Choroid plexus epithelial cell (primary cell): ENCODE measurements around the gene RELL1.

ENCODE experiments used
- DNase-seq: peaks from one replicate; pipeline ENCODE4 v3.0.0-alpha.2; 2010; ENCODE audit warnings: low read depth
- H3K4me3 ChIP-seq: 2 replicates; pipeline ENCODE4 v1.5.1; 2011; ENCODE audit warnings: low read depth, mild to moderate bottlenecking, control low read depth, low read length, moderate library complexity
- TF ChIP-seq, protein P1 (sequence below): conservative IDR thresholded peaks from 2 replicates; pipeline ENCODE4 v1.5.1; 2011; ENCODE audit warnings: low read depth, mild to moderate bottlenecking, control low read depth, inconsistent platforms, low read length, moderate library complexity

Gene RELL1

DNA sequence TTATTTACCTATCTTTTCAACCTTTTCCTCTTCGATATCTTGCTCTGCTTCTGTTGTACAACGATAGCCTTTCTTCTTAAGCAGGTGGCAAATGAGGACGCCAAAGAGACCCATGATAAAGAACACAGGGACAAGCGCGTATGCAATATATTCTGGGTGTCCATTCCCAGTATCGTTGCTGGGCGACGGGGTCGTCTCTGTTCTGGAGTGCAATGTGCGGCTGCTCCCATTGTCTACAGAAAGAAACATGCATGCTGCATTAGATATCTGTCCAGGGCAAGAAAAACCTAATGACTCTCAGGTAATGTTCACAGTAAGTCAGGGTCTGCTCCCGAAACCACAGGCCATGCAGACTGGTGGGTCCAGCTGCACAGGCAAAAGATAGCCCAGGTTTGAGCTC is 36.9 kb downstream of the RELL1 start:
- TF ChIP-seq, protein P1, sequence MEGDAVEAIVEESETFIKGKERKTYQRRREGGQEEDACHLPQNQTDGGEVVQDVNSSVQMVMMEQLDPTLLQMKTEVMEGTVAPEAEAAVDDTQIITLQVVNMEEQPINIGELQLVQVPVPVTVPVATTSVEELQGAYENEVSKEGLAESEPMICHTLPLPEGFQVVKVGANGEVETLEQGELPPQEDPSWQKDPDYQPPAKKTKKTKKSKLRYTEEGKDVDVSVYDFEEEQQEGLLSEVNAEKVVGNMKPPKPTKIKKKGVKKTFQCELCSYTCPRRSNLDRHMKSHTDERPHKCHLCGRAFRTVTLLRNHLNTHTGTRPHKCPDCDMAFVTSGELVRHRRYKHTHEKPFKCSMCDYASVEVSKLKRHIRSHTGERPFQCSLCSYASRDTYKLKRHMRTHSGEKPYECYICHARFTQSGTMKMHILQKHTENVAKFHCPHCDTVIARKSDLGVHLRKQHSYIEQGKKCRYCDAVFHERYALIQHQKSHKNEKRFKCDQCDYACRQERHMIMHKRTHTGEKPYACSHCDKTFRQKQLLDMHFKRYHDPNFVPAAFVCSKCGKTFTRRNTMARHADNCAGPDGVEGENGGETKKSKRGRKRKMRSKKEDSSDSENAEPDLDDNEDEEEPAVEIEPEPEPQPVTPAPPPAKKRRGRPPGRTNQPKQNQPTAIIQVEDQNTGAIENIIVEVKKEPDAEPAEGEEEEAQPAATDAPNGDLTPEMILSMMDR: no peak
- no peak overlapping the region for H3K4me3 ChIP-seq
- no peak for DNase-seq

DNA sequence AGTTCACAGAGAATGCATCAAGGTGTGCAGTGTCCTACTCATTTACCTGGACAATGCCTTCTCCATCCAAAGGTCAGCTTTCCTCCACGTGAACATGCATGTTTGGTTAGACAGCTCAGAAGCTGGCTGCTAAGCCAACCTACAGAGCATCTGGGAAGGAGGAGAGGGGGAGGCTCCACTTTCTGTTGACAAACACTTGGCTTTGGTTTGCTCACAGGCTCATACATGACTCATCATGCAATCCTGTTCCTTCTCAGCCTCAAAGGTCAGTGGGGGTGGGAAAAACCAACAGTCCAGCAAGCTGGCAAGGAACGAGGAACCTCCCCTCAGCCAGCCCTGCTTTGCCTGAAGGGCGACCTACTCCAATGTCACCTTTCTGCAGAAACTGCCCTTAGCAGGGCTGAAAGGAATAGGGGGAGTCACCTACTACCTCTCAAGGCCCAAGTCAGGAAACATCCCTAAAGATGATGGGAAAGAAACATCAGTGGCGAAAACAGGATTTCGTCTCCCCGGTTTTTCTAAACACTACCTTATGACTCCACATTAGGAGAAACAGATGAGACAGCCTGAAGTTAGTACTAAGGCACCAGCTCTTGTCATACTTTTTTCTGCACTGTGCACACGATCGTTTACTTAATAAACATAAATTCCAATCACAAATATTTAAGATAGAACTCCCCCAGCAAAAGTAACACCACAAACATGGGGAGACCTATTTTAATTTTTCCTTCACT is 37.9 kb downstream of the RELL1 start:
- peak; percentile 97 for DNase-seq
- TF ChIP-seq, protein P1: no peak
- peak overlapping the region; percentile 18 for H3K4me3 ChIP-seq

DNA sequence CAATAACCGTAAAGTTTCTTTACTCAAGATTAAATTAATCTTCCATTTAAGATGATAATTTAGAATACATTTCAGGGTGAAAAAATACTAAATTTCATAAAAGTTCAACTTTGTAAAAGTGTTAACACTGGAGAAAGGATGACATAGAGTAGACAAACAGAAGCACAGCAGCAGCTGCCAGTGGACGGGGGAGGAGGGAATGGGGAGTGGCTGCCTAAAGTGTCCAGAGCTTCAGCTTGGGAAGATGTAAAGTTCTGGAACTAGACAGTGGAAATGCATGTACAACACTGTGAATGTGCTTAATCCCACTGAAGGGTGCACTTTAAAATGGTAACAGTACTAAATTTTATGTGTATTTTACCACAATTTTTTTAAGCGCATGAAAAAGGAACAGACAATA is 39.9 kb downstream of the RELL1 start:
- TF ChIP-seq, protein P1: no peak
- no peak for DNase-seq
- no peak overlapping the region for H3K4me3 ChIP-seq

DNA sequence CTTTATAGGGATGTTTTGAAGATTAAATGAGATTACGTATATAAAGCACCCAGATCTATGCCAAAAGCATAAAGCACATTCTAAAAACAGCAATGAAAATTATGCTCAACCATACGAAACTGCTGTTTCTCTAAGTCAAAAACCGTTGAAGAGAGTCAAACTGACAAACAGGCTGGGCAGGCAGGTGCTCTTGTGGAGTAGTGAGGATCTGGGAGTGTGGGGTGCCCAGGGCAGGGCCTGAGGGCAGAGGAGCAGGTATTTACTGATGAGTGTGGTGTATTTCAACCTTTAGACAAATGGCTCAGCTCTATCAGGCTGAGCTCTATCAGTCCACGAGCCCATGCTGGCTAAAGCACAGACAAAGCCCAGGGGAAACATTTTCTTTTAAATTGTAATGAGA is 40.4 kb downstream of the RELL1 start:
- TF ChIP-seq, protein P1: no peak
- H3K4me3 ChIP-seq: no peak overlapping the region
- no peak for DNase-seq

DNA sequence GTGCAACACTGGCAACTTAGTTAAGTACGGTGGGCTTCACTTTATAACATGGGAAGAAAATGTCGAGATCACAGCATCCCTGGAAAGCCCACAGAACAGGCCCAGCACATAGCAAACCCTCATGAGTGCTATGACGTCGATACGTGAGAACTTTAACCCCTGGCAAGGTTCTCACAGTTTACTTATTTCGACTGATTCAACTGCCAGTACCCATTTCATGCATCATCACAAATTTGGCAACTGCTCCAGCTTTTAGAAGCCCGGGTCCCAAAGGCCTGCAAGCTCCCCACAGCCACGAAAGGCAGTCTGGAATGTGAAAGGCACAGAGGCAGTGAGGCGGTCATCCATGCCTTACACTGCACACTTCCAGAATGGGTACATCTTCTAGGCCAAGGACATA is 41.2 kb downstream of the RELL1 start:
- DNase-seq: peak; percentile 55
- TF ChIP-seq, protein P1: no peak
- no peak overlapping the region for H3K4me3 ChIP-seq

DNA sequence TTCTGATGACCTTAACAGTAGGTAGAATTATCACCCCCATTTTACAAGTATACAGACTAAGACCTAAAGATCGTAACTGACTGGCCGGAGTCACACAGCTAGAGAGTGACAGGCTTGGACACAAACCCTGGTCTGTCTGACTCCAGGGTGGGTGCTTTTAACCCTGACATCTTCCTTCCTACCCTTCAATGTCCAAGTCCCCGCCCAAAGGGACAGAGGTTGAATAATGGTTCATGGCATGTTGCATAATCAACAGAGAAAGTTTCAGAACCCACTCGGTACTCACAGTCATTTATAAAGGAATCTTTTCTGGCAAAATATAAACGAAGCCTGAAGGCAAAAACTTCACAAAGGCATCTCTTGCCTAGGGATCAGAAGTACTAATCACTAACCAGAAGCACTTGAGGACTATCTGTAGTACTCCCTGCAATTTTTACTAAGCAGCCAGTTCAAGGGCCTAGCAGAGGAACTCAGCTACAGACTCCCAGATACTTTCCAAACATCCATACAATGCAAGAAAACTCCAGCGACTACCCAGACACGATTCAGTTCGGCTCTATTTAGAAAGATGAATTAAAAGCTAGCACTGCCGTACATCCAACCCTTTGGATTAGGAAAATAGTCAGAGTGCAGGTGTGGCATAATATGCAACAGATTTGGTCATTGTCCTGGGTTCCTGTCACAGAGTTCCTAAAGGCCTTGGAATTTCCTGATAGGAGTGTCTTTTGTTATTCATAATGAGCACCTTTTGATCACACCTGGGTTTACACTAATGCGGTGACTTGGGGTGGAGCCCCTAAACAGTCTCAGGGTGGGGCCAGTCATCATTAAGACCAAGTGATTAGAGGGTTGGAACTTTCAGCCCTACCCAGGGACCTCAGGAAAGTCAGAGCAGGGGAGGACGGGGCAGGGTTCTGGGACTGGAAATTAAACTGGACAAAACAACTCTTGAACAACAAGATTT is 44.0 kb downstream of the RELL1 start:
- no peak for DNase-seq
- TF ChIP-seq, protein P1: no peak
- no peak overlapping the region for H3K4me3 ChIP-seq

DNA sequence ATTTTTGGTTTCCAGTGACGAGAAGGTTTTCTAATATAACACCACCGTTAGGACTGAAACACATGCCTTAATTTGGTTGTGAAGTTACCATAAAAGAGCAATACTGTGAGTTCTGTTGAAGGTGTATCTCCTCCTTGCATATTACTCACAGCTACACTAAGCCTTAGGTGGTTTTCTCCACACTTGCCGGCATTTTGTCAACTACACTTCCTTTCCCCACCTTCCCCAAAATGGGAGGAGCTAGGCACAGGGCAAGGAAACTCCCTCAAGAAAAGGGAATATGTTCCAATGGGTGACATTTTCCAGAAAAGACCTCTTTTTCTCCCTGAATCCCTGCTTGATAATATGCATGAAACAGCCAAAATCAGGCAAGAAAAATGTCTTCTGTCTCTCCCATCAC is 44.8 kb downstream of the RELL1 start:
- no peak for DNase-seq
- H3K4me3 ChIP-seq: no peak overlapping the region
- TF ChIP-seq, protein P1: no peak
